Spleen (tissue), 7 donors: ENCODE results near the gene IKZF4.

Experiments
- POLR2A ChIP-seq, 3 donors: fragments of 450-650 bp; IDR thresholded peaks; one replicate each; pipeline ENCODE4 v1.5.1; 2017; ENCODE audit warnings: antibody characterized with exemption in 3 of 3, mild to moderate bottlenecking in 1 of 3
- TF ChIP-seq, protein P1 (sequence below), 11 experiments: fragments of 200-600 bp in 7 of 11; fragments of 450-650 bp in 4 of 11; sonication (generic) in 4 of 11; IDR thresholded peaks in 8 of 11; conservative IDR thresholded peaks in 3 of 11; 1 replicate in 7 of 11; 2 replicates in 4 of 11; pipeline versions ENCODE4 v1.4.0 to v1.8.0; 2016 to 2021; ENCODE audit warnings: antibody characterized with exemption in 11 of 11, inconsistent platforms in 4 of 11, mild to moderate bottlenecking in 1 of 11
- donor health status: DM: no; HTN: no; CAD: no; lungs with moderate emphysema.
- donor health status: DM: no; HTN: no; CAD: no.
- donor health status: DM: no; HTN: no; CAD: no.

DNA sequence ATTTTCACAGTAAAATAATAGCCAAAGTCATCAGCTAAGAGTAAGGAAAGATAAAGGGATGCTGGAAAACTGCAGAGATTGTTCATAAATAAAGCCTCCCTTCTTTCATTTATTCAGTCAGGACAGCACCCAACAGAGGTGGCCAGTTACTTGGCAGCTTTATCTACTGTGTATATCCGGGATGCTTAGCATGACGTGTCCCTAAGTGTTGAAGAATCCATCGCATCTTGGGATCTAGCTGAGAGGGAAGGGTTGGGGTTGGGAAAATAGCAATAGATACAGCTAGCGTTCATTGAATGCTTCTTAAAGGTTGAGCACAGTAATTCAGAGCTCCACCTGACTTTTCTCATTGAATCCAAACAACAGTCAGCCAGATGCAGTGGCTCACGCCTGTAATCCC lies 53.6 kb downstream of the IKZF4 start:
- TF ChIP-seq POLR2A (IDR thresholded peaks at IDR 0.05): no peak
- TF ChIP-seq, protein P1, sequence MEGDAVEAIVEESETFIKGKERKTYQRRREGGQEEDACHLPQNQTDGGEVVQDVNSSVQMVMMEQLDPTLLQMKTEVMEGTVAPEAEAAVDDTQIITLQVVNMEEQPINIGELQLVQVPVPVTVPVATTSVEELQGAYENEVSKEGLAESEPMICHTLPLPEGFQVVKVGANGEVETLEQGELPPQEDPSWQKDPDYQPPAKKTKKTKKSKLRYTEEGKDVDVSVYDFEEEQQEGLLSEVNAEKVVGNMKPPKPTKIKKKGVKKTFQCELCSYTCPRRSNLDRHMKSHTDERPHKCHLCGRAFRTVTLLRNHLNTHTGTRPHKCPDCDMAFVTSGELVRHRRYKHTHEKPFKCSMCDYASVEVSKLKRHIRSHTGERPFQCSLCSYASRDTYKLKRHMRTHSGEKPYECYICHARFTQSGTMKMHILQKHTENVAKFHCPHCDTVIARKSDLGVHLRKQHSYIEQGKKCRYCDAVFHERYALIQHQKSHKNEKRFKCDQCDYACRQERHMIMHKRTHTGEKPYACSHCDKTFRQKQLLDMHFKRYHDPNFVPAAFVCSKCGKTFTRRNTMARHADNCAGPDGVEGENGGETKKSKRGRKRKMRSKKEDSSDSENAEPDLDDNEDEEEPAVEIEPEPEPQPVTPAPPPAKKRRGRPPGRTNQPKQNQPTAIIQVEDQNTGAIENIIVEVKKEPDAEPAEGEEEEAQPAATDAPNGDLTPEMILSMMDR (IDR thresholded peaks at IDR 0.05 in 8 of 11, conservative IDR thresholded peaks at IDR 0.05 in 3 of 11): no peak
